HepG2 (cell line): Measurements from ENCODE around the gene PHKG2. TPM values are rescaled to one million over a fixed set of nuclear protein-coding genes. Genes with fewer than 3 reads are reported as not detected.
A peak's percentile ranks its signal among the peaks of the same experiment; 100 is the strongest.

ENCODE experiments used
- ATAC-seq: fragments of 200-7000 bp; cut with Tn5 transposase; 3 replicates; pipeline ENCODE4 v1.9.1; 2020; ENCODE audit warnings: mild to moderate bottlenecking, moderate library complexity
- BruUV-seq: library from RNA; stranded (reverse); fragments of 400-500 nt; replicated peaks from 2 replicates; lab custom pipeline; 2021; lab: Mats Ljungman, UMichigan
- CTCF ChIA-PET: fragments of 300-600 bp; formaldehyde crosslinking; extraction: SDS; loops from one replicate; lab custom pipeline; 2021; ENCODE audit warnings: low total read pairs, inconsistent platforms, low intra/inter-chr PET ratio; lab: Yijun Ruan, JAX
- POLR2A ChIA-PET: fragments of 350-600 bp; sonication (Branson Sonifier 250); formaldehyde crosslinking; loops from one replicate; lab custom pipeline; 2020; ENCODE audit warnings: antibody characterized with exemption, inconsistent platforms; lab: Yijun Ruan, JAX
- DNase-seq: peaks from one replicate; pipeline ENCODE4 v3.0.0-alpha.2; 2015; ENCODE audit warnings: low spot score
- FAIRE-seq: peaks from 3 replicates; lab custom pipeline; 2011; peaks lifted over from hg19 to GRCh38; lab: Jason Lieb, UNC
- H2AFZ ChIP-seq: one replicate; pipeline ENCODE4 v1.6.1; 2011; ENCODE audit warnings: low read length, inconsistent platforms
- H3K27ac ChIP-seq: fragments of 300-600 bp; 3 replicates; pipeline ENCODE4 v1.8.0; 2011; ENCODE audit warnings: mixed run types, mild to moderate bottlenecking, mixed read lengths, low read length, inconsistent platforms; ENCODE audit not compliant: insufficient read depth; ENCODE audit errors: extremely low read length
- H3K27me3 ChIP-seq, 2 experiments: fragments of 200-600 bp in 1 of 2; 2 replicates in 1 of 2; 3 replicates in 1 of 2; pipeline versions ENCODE4 v1.6.0 to v1.8.0; 2011; ENCODE audit warnings: low read length in 2 of 2, mild to moderate bottlenecking in 2 of 2, moderate library complexity in 2 of 2, inconsistent platforms in 1 of 2; ENCODE audit not compliant: insufficient read depth in 2 of 2, control insufficient read depth in 1 of 2
- H3K36me3 ChIP-seq, 2 experiments: fragments of 200-600 bp in 1 of 2; replicated peaks in 1 of 2; 2 replicates in 1 of 2; 3 replicates in 1 of 2; pipeline versions ENCODE4 v1.5.1 to v1.8.0; 2011; ENCODE audit warnings: low read length in 2 of 2, inconsistent platforms in 1 of 2; ENCODE audit not compliant: insufficient read depth in 2 of 2, control insufficient read depth in 1 of 2
- H3K4me1 ChIP-seq: 2 replicates; pipeline ENCODE4 v1.5.1; 2012; ENCODE audit warnings: low read length, inconsistent platforms; ENCODE audit not compliant: insufficient read depth
- H3K4me2 ChIP-seq: 2 replicates; pipeline ENCODE4 v1.6.0; 2011; ENCODE audit warnings: low read depth, low read length, inconsistent platforms
- H3K4me3 ChIP-seq, 3 experiments: fragments of 200-600 bp in 1 of 3; sonication (generic), shearing (Covaris generic) in 1 of 3; replicated peaks in 1 of 3; 2 replicates each; pipeline ENCODE4 v1.5.1; 2011 to 2016; ENCODE audit warnings: low read length in 3 of 3, inconsistent platforms in 2 of 3, low read depth in 2 of 3, mild to moderate bottlenecking in 2 of 3, control low read depth in 1 of 3, mixed read lengths in 1 of 3; ENCODE audit not compliant: insufficient read depth in 1 of 3
- H3K79me2 ChIP-seq: one replicate; pipeline ENCODE4 v1.6.1; 2011; ENCODE audit warnings: low read length, inconsistent platforms; ENCODE audit not compliant: insufficient read depth
- H3K9ac ChIP-seq: 2 replicates; pipeline ENCODE4 v1.6.0; 2011; ENCODE audit warnings: mild to moderate bottlenecking, low read depth, low read length, inconsistent platforms; ENCODE audit not compliant: insufficient read depth
- H3K9me3 ChIP-seq: 2 replicates; pipeline ENCODE4 v1.5.1; 2012; ENCODE audit warnings: mild to moderate bottlenecking, low read length
- H4K20me1 ChIP-seq: 2 replicates; pipeline ENCODE4 v1.6.0; 2011; ENCODE audit warnings: inconsistent platforms, mild to moderate bottlenecking, low read length, moderate library complexity; ENCODE audit not compliant: insufficient read depth
- AHDC1 ChIP-seq: sonication (generic); formaldehyde crosslinking; IDR thresholded peaks from 2 replicates; pipeline ENCODE4 v1.5.1; 2020; ENCODE audit warnings: mild to moderate bottlenecking, missing genetic modification reagents, borderline replicate concordance
- HNF1B ChIP-seq: sonication (generic); formaldehyde crosslinking; IDR thresholded peaks from 2 replicates; pipeline ENCODE4 v1.5.1; 2020; ENCODE audit warnings: mild to moderate bottlenecking, moderate library complexity, missing genetic modification reagents
- MAX ChIP-seq: IDR thresholded peaks from 2 replicates; pipeline ENCODE4 v1.6.1; 2012; ENCODE audit warnings: inconsistent platforms
- REST ChIP-seq, 2 experiments: IDR thresholded peaks; 2 replicates each; pipeline ENCODE4 v1.6.1; 2011 to 2012; ENCODE audit warnings: low read length in 2 of 2, borderline replicate concordance in 1 of 2, low read depth in 1 of 2, mild to moderate bottlenecking in 1 of 2, moderate library complexity in 1 of 2
- SIX1 ChIP-seq: sonication (generic); formaldehyde crosslinking; IDR thresholded peaks from 2 replicates; pipeline ENCODE4 v1.4.0; 2020; ENCODE audit warnings: missing genetic modification reagents, borderline replicate concordance
- ZNF543 ChIP-seq: sonication (generic); formaldehyde crosslinking; IDR thresholded peaks from 2 replicates; pipeline ENCODE4 v1.4.0; 2020; ENCODE audit warnings: mild to moderate bottlenecking, missing genetic modification reagents
- ZNF569 ChIP-seq: sonication (generic); formaldehyde crosslinking; IDR thresholded peaks from 2 replicates; pipeline ENCODE4 v1.5.0; 2020; ENCODE audit warnings: mild to moderate bottlenecking, missing genetic modification reagents, moderate library complexity, borderline replicate concordance
- ZNF703 ChIP-seq: sonication (generic); formaldehyde crosslinking; IDR thresholded peaks from 2 replicates; pipeline ENCODE4 v1.5.1; 2020; ENCODE audit warnings: missing genetic modification reagents, mild to moderate bottlenecking, moderate library complexity, borderline replicate concordance
- ZSCAN21 ChIP-seq: sonication (generic); formaldehyde crosslinking; IDR thresholded peaks from 2 replicates; pipeline ENCODE4 v1.8.0; 2022; ENCODE audit warnings: mild to moderate bottlenecking, missing genetic modification reagents, moderate library complexity, borderline replicate concordance
- WGBS: methylation state at CpG from one replicate; pipeline ENCODE4 v1.1.6; 2017; ENCODE audit warnings: low lambda C conversion rate; 5-methylcytosine and 5-hydroxymethylcytosine counted together
- in situ Hi-C: cut with HindIII; loops from 2 replicates; pipeline ENCODE4 v1.10.0; 2017; ENCODE audit warnings: low pct_unique_long_range_greater_than_20kb; ENCODE audit not compliant: extremely low pct_ligation_motif_present
- intact Hi-C: fragments of 100-400 bp; cut with micrococcal nuclease; formaldehyde crosslinking; loops from one replicate; pipeline ENCODE4 v1.10.0; 2022; ENCODE audit not compliant: unreplicated experiment
- polyA plus RNA-seq, 8 experiments: library from polyadenylated mRNA; depleted of rRNA in 3 of 8; stranded (reverse) in 7 of 8; unstranded in 1 of 8; fragments of >200 nt; fragmentation: Illumina TruSeq in 4 of 8; extraction: Trizol in 4 of 8; gene quantifications; 2 replicates each; pipeline versions ENCODE4 v1.2.1 to v1.2.3, GENCODE V29; 2011 to 2016; ENCODE audit warnings: low read depth in 4 of 8, missing spikeins in 1 of 8, mixed read lengths in 1 of 8; ENCODE audit not compliant: insufficient read depth in 1 of 8
- total RNA-seq, 5 experiments: library from RNA; depleted of rRNA; stranded (reverse); fragments of >200 nt; fragmentation: Illumina TruSeq; extraction: Trizol; gene quantifications; 2 replicates each; pipeline ENCODE4 v1.2.3, GENCODE V29; 2016; ENCODE audit warnings: low read depth in 1 of 5

The PHKG2 gene
- total and polyA plus RNA-seq, 2 of the 13 experiments (the other 11 are each of a cell fraction or from before 2014, with no cell fraction given), result 37.4 to 42.1 TPM

GRCh38 chr16:30786936-30787612 lies 38.8 kb downstream of the PHKG2 start, which contains the start of gene ZNF629:
TSS of gene ZNF629 (minus strand) at chr16:30787205. CDS start at chr16:30784482, 2,723 bp downstream.
- H3K4me3 ChIP-seq, result peak within 1 kb of the TSS; percentile 99 to 100 (median 100)
- peaks cover 16 to 22% of the 10 kb centered on the region in 2 experiments for H3K36me3 ChIP-seq
- peak; percentile 83 for ATAC-seq
- ChIA-PET POLR2A (interaction anchor here (0.6 to 2.9 kb wide), 16 partner anchors 9 to 157 kb away, joined by 3 to 257 read pairs (median 6); partner anchors contain the start of genes FBRS and PHKG2), CTCF (interaction anchor here (1.0 kb wide), 1 partner anchor 27 kb away, joined by 3 read pairs; no protein-coding TSS in a partner anchor)
- WGBS, result 2% methylated on average over 24 of the region's 37 CpGs
- FAIRE-seq, result peak; percentile 74
- peaks cover 30% of the 10 kb centered on the region for H3K4me1 ChIP-seq
- DNase-seq, result peak; percentile 79
- H3K27me3 ChIP-seq, result peaks cover 3 to 5% of the 10 kb centered on the region in 2 experiments; a peak in 2 of 5 replicates
- peak within 1 kb of the TSS; percentile 92 for H3K4me2 ChIP-seq
- intact Hi-C loops (loop anchor here (1.0 to 5.0 kb wide), 3 partner anchors 18 to 210 kb away; no protein-coding TSS in a partner anchor), in situ Hi-C loops (no loop called here)
- H3K79me2 ChIP-seq, result peaks cover 29% of the 10 kb centered on the region
- no TSS peak for BruUV-seq
- H3K27ac ChIP-seq, result peak within 1 kb of the TSS; percentile 78
- H3K9me3 ChIP-seq, result no peaks in the 10 kb centered on the region
- no peaks in the 10 kb centered on the region for H4K20me1 ChIP-seq
- H2AFZ ChIP-seq, result peak within 1 kb of the TSS; percentile 8
- H3K9ac ChIP-seq, result peak within 1 kb of the TSS; percentile 95
- no peak for TF ChIP-seq AHDC1
- 0 out of 2 replicates have a peak, but pooled peaks have one; percentile 39 for TF ChIP-seq SIX1 (CRISPR knock-in tag)
- TF ChIP-seq ZNF543, result peak; percentile 45; the same call in 1 of the 2 replicates
- peak; percentile 39; the same call in 1 of the 2 replicates for TF ChIP-seq MAX
- 0 out of 2 replicates have a peak, but pooled peaks have one; percentile 62 for TF ChIP-seq ZNF569
- peak; percentile 94; the same call in 1 of the 2 replicates for TF ChIP-seq ZNF703
- TF ChIP-seq REST (IDR thresholded peaks at IDR 0.05; ENCODE audit: borderline replicate concordance in 1 of 2, low read depth in 1 of 2, low read length in 2 of 2), result peak in 1 of 2 experiments; percentile 81; a peak in 2 of 4 replicates
- TF ChIP-seq ZSCAN21, result peak; percentile 86
- 0 out of 2 replicates have a peak, but pooled peaks have one; percentile 30 for TF ChIP-seq HNF1B
